ENCODE measurements around the gene IMPDH1. TPM values are rescaled to one million over a fixed set of nuclear protein-coding genes. Genes with fewer than 3 reads are reported as not detected.
A peak's percentile ranks its signal among the peaks of the same experiment; 100 is the strongest.

IMPDH1 gene
- total RNA-seq, 2 donors from 2014 or later, result 17.4 to 27.4 TPM

DNA sequence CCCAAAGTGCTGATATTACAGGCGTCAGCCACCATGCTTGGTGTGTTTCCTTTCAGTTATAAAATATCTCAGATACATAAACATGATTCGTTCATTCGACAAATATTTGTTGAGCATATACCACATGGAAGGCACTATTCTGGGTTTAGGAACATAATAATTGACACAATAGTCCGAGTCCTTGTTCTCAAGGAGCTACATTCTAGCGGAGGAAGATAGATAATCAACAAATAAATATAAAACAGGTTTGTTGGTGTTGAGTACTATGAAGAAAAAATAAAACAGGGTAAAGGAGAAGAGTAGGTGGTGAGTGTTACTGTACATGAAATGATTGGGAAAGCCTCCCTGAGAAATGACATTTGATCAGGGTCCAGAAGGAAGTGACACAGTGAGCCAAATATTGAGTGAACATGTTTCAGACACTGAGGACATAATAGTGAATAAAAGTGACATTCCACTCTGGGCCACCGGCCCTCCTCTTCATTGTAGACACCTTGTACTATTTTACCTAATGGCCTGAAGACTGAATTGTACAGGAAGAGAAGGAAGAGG is 39.0 kb upstream of the IMPDH1 start:
- H3K4me3 ChIP-seq, result no peak overlapping the region
- no peaks in the 10 kb centered on the region for H3K27me3 ChIP-seq
- no peaks in the 10 kb centered on the region for H3K36me3 ChIP-seq
- no peak for DNase-seq (ENCODE audit: low spot score)
- no peaks in the 10 kb centered on the region for H3K9me3 ChIP-seq
- H3K27ac ChIP-seq, result no peak overlapping the region
- TF ChIP-seq, protein P1, sequence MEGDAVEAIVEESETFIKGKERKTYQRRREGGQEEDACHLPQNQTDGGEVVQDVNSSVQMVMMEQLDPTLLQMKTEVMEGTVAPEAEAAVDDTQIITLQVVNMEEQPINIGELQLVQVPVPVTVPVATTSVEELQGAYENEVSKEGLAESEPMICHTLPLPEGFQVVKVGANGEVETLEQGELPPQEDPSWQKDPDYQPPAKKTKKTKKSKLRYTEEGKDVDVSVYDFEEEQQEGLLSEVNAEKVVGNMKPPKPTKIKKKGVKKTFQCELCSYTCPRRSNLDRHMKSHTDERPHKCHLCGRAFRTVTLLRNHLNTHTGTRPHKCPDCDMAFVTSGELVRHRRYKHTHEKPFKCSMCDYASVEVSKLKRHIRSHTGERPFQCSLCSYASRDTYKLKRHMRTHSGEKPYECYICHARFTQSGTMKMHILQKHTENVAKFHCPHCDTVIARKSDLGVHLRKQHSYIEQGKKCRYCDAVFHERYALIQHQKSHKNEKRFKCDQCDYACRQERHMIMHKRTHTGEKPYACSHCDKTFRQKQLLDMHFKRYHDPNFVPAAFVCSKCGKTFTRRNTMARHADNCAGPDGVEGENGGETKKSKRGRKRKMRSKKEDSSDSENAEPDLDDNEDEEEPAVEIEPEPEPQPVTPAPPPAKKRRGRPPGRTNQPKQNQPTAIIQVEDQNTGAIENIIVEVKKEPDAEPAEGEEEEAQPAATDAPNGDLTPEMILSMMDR (IDR thresholded peaks at IDR 0.05), result no peak
- H3K4me1 ChIP-seq, result peaks cover 0 to 5% of the 10 kb centered on the region in 2 donors

DNA sequence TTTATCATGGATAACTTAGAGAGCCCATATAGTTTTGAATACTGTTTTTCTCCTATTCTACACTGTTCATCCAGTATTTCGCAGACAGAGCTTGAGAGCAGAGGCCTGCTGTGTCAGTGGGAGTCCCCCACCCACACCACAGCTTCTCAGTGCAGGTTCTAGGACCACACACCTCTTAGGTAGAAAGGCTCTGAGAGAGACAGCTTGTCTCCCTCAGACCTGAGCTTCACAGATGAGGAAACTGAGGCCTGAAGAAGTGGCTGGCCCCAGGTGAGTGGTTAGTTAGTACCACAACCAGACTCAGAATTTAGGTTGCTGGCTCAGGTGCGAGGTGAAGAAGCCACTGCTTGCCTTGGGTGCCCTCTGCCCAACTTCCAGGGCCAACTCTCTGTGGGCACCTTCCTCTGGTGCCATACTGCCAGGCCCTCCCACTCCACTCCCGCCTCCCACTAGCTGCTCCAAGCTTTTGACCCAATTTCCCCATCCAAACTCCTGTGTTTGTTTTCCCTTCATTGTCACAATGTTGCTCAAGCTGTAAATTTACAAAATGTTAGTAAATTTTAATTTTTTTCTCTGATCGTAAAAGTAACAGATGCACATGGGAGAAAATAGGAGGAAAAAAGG is 38.3 kb upstream of the IMPDH1 start:
- no peaks in the 10 kb centered on the region for H3K4me1 ChIP-seq
- no peak overlapping the region for H3K4me3 ChIP-seq
- no peaks in the 10 kb centered on the region for H3K27me3 ChIP-seq
- H3K27ac ChIP-seq, result no peak overlapping the region
- no peaks in the 10 kb centered on the region for H3K36me3 ChIP-seq
- no peaks in the 10 kb centered on the region for H3K9me3 ChIP-seq
- no peak for DNase-seq (ENCODE audit: low spot score)
- TF ChIP-seq, protein P1 (IDR thresholded peaks at IDR 0.05), result no peak

DNA sequence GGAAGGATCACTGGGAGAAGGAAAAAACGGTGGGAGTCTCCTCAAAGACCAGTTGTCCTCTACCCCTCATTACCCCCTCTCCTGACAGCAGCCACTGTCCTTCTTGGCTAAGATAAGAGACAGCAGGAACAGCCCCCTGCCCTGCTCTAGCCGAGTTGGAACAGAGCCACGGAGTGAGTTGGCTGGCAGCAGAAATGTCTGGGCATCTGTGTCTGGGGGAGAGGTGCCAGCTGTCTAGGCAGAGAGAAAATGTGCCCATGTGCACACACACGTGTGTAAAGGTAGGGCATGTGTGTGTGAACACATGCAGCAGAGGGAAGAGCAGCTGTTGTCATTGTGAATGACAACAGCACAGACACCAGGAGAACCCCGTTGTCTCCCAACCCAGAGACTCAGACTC is 36.5 kb upstream of the IMPDH1 start:
- Histone ChIP-seq H3K9me3 (no peaks in the 10 kb centered on the region), H3K27me3 (no peaks in the 10 kb centered on the region), H3K27ac (peak overlapping the region in 1 of 2 donors; percentile 37), H3K4me3 (no peak overlapping the region), H3K36me3 (no peaks in the 10 kb centered on the region), H3K4me1 (no peaks in the 10 kb centered on the region)
- DNase-seq (ENCODE audit: low spot score), result no peak
- TF ChIP-seq, protein P1 (IDR thresholded peaks at IDR 0.05), result no peak

DNA sequence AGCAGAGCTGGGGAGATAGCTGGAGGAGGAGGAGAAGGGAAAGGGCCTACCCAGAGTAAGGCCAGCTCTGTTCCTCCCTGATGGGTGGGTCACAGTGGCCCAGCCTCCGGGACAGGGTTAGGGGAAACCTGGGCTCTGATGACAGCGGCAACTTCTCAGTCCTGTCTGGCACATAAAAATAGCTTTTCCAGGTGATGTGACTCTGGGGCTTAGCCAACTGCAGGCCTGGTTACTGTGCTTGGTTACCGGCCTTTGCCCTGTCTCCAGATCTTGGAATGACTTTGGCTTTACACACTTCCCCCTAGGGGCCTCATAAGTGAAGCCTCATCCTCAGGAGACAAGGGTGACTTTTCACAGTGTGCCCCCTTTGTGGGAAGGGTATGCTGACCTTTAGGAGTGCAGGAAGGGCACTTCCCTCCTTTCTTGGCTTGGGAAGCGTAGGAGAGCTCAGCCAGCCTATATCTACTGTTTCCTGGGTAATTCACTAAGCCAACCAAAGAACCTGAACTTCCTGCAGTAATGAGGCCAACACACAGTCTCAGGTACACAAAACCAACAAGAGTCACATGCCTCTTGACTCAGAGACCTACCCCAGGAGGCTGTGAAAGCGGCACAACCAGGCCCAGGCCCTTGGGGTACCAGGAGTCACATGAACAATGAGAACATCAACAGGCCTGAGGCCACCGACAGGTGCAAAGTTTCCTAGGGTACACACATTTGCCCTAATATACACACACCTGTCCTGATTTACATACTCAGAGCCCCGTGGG is 34.2 kb upstream of the IMPDH1 start:
- DNase-seq (ENCODE audit: low spot score), result no peak
- H3K36me3 ChIP-seq, result no peaks in the 10 kb centered on the region
- H3K4me1 ChIP-seq, result no peaks in the 10 kb centered on the region
- no peak overlapping the region for H3K27ac ChIP-seq
- H3K4me3 ChIP-seq, result no peak overlapping the region
- TF ChIP-seq, protein P1 (IDR thresholded peaks at IDR 0.05), result no peak
- H3K27me3 ChIP-seq, result no peaks in the 10 kb centered on the region
- no peaks in the 10 kb centered on the region for H3K9me3 ChIP-seq

DNA sequence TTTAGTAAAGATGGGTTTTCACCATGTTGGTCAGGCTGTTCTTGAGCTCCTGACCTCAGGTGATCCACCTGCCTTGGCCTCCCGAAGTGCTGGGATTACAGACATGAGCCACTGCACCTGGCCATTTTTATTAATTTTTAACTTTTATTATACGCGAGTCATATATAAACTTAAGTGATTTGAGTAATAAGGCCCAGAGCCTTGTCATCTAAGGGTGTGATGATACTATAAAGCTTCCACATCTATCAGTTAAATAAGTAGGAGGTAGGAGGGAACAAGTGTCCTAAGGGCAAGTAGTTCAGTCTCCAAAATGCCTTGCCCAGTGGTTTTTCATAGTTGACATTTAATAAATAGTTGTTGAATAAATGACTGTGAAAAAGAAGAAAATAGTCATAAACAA is 32.6 kb upstream of the IMPDH1 start:
- Histone ChIP-seq H3K27me3 (no peaks in the 10 kb centered on the region), H3K9me3 (no peaks in the 10 kb centered on the region), H3K27ac (no peak overlapping the region), H3K4me1 (no peaks in the 10 kb centered on the region), H3K36me3 (no peaks in the 10 kb centered on the region), H3K4me3 (no peak overlapping the region)
- no peak for DNase-seq (ENCODE audit: low spot score)
- TF ChIP-seq, protein P1 (IDR thresholded peaks at IDR 0.05), result no peak
